SK-MEL-5 (cell line): ENCODE measurements around the gene DISC1. TPM values are rescaled to one million over a fixed set of nuclear protein-coding genes. Genes with fewer than 3 reads are reported as not detected.

ENCODE experiments used
- DNase-seq: peaks from one replicate; pipeline ENCODE4 v3.0.0-alpha.2; 2016; ENCODE audit warnings: low read depth, low spot score
- in situ Hi-C: cut with HindIII; loops from 2 replicates; pipeline ENCODE4 v1.10.0; 2016; ENCODE audit warnings: low sequenced_read_pairs, high pct_unique_total_duplicates, low pct_unique_long_range_greater_than_20kb
- small RNA-seq, 2 experiments: library from RNA; depleted of rRNA; stranded (forward); fragments of <200 nt; gene quantifications; one replicate each; pipeline ENCODE3, GENCODE V24; 2014
- total RNA-seq: library from RNA; depleted of rRNA; stranded (reverse); fragments of >200 nt; shearing (Covaris generic); gene quantifications from 2 replicates; pipeline ENCODE4 v1.2.3, GENCODE V29; 2014; rRNA removed

DISC1 gene
- total RNA-seq, 1 experiment from 2014 or later: 5.4 TPM

DNA sequence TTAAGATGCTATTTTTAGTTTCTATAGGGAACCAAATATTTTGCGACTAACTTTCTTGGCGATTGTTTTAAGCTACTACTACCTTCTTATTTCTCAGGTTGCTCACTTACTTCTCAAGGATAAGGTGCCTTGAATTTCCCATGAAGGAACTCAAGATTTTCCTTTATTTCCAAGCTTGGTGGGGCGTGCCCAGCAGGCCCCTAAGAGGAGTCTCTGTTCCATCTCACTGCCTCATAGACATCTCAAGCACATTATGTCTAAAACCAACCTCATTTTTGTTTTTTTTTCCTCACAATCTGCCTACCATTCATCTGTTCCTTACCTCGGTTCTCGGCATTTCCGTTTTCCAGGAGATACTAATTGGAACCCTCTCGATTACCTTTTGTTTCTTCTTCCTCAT is 421.9 kb downstream of the DISC1 start:
- DNase-seq: no peak
- in situ Hi-C loops: no loop called here

- no peak for DNase-seq
- in situ Hi-C loops: no loop called here
Observed at GRCh38 chr1:232049335-232049734, 422.7 kb downstream of the DISC1 start.

DNA sequence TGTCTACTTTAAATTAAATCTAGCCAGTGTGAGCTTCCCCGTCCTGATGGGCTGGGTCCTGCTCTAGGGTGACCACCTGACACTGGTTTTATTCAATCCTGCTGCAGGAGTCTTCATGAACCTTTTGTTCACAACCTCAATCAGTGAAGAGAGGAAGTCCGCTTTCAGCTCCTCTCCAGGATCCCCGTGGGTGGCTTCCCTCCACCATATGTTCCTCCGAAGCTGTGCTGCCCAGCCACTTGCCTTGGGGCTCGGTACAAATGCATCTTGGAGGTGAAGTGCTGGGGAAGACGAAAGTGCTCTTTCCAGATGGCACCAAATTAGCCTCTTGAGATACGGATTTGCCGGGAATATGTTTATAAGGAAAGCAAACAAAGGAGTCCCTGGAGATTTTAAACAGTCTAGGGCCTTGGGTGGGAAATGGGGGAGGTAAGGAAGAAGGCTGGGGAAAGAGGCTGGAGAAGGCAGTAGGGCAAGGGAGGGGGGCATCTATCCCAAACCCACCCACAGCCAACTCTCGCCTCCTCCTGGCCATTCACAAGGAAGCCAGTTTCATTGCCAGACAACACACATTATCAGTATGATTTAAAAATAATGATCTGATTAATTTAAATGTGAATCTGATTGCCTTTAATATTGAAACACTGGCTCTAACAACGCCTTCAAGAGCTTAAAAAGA is 430.8 kb downstream of the DISC1 start:
- in situ Hi-C loops: no loop called here

GRCh38 chr1:232057896-232058274 is 431.3 kb downstream of the DISC1 start:
- in situ Hi-C loops: no loop called here
- DNase-seq: no peak

More for the DNA sequence above, 430.8 kb downstream of the DISC1 start:
- peak; percentile 17 for DNase-seq

- in situ Hi-C loops: no loop called here
- no peak for DNase-seq
Observed at GRCh38 chr1:232059726-232060374, 433.3 kb downstream of the DISC1 start.

- in situ Hi-C loops: no loop called here
- no peak for DNase-seq
Observed at GRCh38 chr1:232062967-232063366, 436.4 kb downstream of the DISC1 start.

DNA sequence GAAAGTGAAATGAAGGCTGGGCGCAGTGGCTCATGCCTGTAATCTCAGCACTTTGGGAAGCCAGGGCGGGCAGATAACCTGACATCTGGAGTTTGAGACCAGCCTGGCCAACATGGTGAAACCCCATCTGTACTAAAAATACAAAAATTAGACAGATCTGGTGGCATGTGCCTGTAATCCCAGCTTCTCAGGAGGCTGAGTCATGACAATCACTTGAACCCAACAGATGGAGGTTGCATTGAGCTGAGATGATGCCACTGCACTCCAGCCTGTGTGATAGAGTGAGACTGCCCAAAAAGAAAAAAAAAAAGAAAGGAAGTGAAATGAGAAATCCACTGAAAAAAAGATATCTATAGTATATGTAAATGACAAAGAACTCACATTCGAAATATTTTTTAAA is 439.9 kb downstream of the DISC1 start:
- in situ Hi-C loops: no loop called here
- no peak for DNase-seq

GRCh38 chr1:232074265-232074664 is 447.7 kb downstream of the DISC1 start:
- in situ Hi-C loops: no loop called here
- no peak for DNase-seq

DNA sequence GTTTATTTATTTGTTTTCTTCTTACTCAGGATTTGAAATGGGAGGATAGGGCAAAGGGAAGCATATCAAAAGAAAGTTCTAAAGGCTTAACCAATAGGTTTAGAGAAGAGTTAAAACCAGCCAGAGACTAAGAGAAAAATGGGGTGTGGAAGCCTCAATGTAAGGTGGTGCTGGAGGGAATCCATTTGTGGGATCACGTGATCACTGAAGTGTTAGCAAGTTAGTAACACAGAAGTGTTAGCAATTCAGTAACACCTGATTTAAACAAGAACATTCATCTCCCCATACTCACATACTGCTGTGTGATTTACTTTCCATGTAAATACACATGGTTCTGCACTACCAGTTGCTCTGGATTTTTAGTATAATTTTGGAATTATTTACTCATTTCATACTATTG is 451.2 kb downstream of the DISC1 start:
- in situ Hi-C loops: no loop called here
- DNase-seq: no peak

- DNase-seq: no peak
- in situ Hi-C loops: no loop called here
Observed at GRCh38 chr1:232084584-232085223, 458.1 kb downstream of the DISC1 start.

GRCh38 chr1:232090816-232091215 is 464.2 kb downstream of the DISC1 start:
- in situ Hi-C loops: no loop called here

More at GRCh38 chr1:232090816-232091215, 464.2 kb downstream of the DISC1 start:
- no peak for DNase-seq

Small RNA genes within 50 kb of the gene (small RNA-seq; reads per million reads assigned to genes)
- 0 reads per million in 2 experiments for gene RF02102
- 0.08 to 1.3 reads per million in 2 experiments for gene RNU5A-5P

Other genes starting within 250 kb of the DISC1 start
- 66.6 and 74.4 TPM in 2 replicates for gene EGLN1, start 204.5 kb upstream of the DISC1 start, total RNA-seq
- gene TSNAX, start 98.1 kb upstream of the DISC1 start, total RNA-seq: 90.8 and 97.2 TPM in 2 replicates